Trophoblast cell (in vitro differentiated cells and primary cell): Measurements from ENCODE around the gene ADI1.

Experiments
- DNase-seq, 2 donors: peaks; one replicate each; pipeline ENCODE4 v3.0.0-alpha.2; 2016
- H2AFZ ChIP-seq: 2 replicates; pipeline ENCODE4 v1.6.1; 2013; ENCODE audit warnings: low read length, moderate library complexity, mild to moderate bottlenecking; ENCODE audit not compliant: insufficient read depth, poor library complexity
- H2AK5ac ChIP-seq: 2 replicates; pipeline ENCODE4 v1.6.1; 2013; ENCODE audit warnings: mild to moderate bottlenecking, low read length
- H2BK120ac ChIP-seq: 2 replicates; pipeline ENCODE4 v1.6.1; 2013; ENCODE audit warnings: low read length, mild to moderate bottlenecking, moderate library complexity; ENCODE audit not compliant: insufficient read depth, poor library complexity
- H2BK12ac ChIP-seq: 2 replicates; pipeline ENCODE4 v1.6.1; 2013; ENCODE audit warnings: mild to moderate bottlenecking, low read length, moderate library complexity
- H2BK5ac ChIP-seq: 2 replicates; pipeline ENCODE4 v1.6.1; 2013; ENCODE audit warnings: low read length, low read depth, moderate library complexity, mild to moderate bottlenecking; ENCODE audit not compliant: poor library complexity
- H3K14ac ChIP-seq: 2 replicates; pipeline ENCODE4 v1.6.1; 2013; ENCODE audit warnings: mild to moderate bottlenecking, low read length
- H3K18ac ChIP-seq: 2 replicates; pipeline ENCODE4 v1.6.1; 2013; ENCODE audit warnings: mild to moderate bottlenecking, low read length
- H3K23ac ChIP-seq: 2 replicates; pipeline ENCODE4 v1.6.1; 2013; ENCODE audit warnings: low read length
- H3K27ac ChIP-seq: 2 replicates; pipeline ENCODE4 v1.5.1; 2013; ENCODE audit warnings: low read depth, mild to moderate bottlenecking, inconsistent platforms, low read length, moderate library complexity
- H3K27me3 ChIP-seq: 2 replicates; pipeline ENCODE4 v1.6.1; 2013; ENCODE audit warnings: inconsistent platforms, mild to moderate bottlenecking, low read length, moderate library complexity; ENCODE audit not compliant: insufficient read depth
- H3K36me3 ChIP-seq, 2 experiments: 1 replicate in 1 of 2; 2 replicates in 1 of 2; pipeline ENCODE4 v1.6.1; 2013; ENCODE audit warnings: low read length in 2 of 2, mild to moderate bottlenecking in 2 of 2, moderate library complexity in 1 of 2; ENCODE audit not compliant: insufficient read depth in 2 of 2, control insufficient read depth in 1 of 2
- H3K4ac ChIP-seq: 2 replicates; pipeline ENCODE4 v1.6.1; 2013; ENCODE audit warnings: low read depth, mild to moderate bottlenecking, low read length, moderate library complexity
- H3K4me1 ChIP-seq, 2 experiments: 1 replicate in 1 of 2; 2 replicates in 1 of 2; pipeline ENCODE4 v1.6.1; 2013; ENCODE audit warnings: low read length in 2 of 2, mild to moderate bottlenecking in 2 of 2, moderate library complexity in 1 of 2; ENCODE audit not compliant: insufficient read depth in 2 of 2, control insufficient read depth in 1 of 2
- H3K4me2 ChIP-seq: 2 replicates; pipeline ENCODE4 v1.6.1; 2013; ENCODE audit warnings: inconsistent platforms, mild to moderate bottlenecking, low read length, moderate library complexity
- H3K4me3 ChIP-seq: 2 replicates; pipeline ENCODE4 v1.5.1; 2013; ENCODE audit warnings: mild to moderate bottlenecking, low read depth, low read length, inconsistent platforms
- H3K79me1 ChIP-seq: one replicate; pipeline ENCODE4 v1.6.1; 2013; ENCODE audit warnings: low read length
- H3K79me2 ChIP-seq: 2 replicates; pipeline ENCODE4 v1.6.1; 2013; ENCODE audit warnings: low read length, mild to moderate bottlenecking; ENCODE audit not compliant: control insufficient read depth, insufficient read depth, poor library complexity
- H3K9ac ChIP-seq: 2 replicates; pipeline ENCODE4 v1.6.1; 2013; ENCODE audit warnings: mild to moderate bottlenecking, low read length
- H3K9me3 ChIP-seq: 2 replicates; pipeline ENCODE4 v1.6.1; 2013; ENCODE audit warnings: low read depth, mild to moderate bottlenecking, control low read depth, inconsistent platforms, low read length; ENCODE audit not compliant: insufficient read depth
- H4K12ac ChIP-seq: 2 replicates; pipeline ENCODE4 v1.6.1; 2013; ENCODE audit warnings: low read depth, mild to moderate bottlenecking, low read length, moderate library complexity
- H4K8ac ChIP-seq: 2 replicates; pipeline ENCODE4 v1.6.1; 2013; ENCODE audit warnings: low read depth, mild to moderate bottlenecking, low read length, moderate library complexity
- H4K91ac ChIP-seq: one replicate; pipeline ENCODE4 v1.6.1; 2013; ENCODE audit warnings: low read depth, mild to moderate bottlenecking, low read length, moderate library complexity
- WGBS: extraction: QIAGEN DNeasy Blood & Tissue Kit; methylation state at CpG from one replicate; pipeline ENCODE4 v1.1.7; 2013; ENCODE audit warnings: missing lambda C conversion rate; ENCODE audit not compliant: insufficient read length, insufficient coverage; ENCODE audit errors: extremely low coverage; 5-methylcytosine and 5-hydroxymethylcytosine counted together

The ADI1 gene

DNA sequence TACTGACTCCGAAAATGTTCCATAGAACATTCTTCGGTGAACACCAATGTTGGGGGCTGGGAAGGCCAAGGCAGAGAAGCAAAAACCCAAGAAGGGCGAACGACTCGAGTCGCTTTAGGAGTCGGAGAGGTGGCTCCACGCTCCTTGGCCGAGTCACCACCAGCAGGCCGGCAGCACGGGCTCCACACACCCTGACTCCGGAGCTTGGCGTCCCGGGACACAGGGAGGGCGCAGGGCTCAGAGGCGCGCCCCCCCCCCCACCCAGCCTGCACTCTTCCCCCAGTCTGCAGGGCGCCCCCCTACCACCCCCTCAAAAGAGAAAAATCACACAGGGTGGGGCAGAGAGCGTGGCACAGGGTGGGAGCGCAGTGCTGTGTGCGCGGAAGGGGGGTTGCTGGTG is 7.5 kb upstream of the ADI1 start:
- Histone ChIP-seq H3K27me3 (no peaks in the 10 kb centered on the region), H3K79me1 (no peaks in the 10 kb centered on the region), H4K8ac (no peak overlapping the region), H3K4ac (no peak overlapping the region), H3K36me3 (no peaks in the 10 kb centered on the region), H2BK12ac (no peak overlapping the region), H3K23ac (peak overlapping the region; percentile 52), H3K18ac (no peak overlapping the region), H3K79me2 (no peaks in the 10 kb centered on the region), H2BK5ac (no peak overlapping the region), H2AFZ (no peak overlapping the region), H3K9ac (no peak overlapping the region), H2AK5ac (no peak overlapping the region), H3K4me2 (no peak overlapping the region), H3K27ac (no peak overlapping the region), H3K4me1 (peaks cover 0 to 2% of the 10 kb centered on the region in 2 experiments), H3K9me3 (peaks cover 6% of the 10 kb centered on the region), H2BK120ac (no peak overlapping the region), H3K14ac (no peak overlapping the region), H4K91ac (no peak overlapping the region), H3K4me3 (peak overlapping the region; percentile 28), H4K12ac (no peak overlapping the region)
- WGBS: no CpG with 5 or more reads among the region's 22 CpGs
- no peak for DNase-seq

DNA sequence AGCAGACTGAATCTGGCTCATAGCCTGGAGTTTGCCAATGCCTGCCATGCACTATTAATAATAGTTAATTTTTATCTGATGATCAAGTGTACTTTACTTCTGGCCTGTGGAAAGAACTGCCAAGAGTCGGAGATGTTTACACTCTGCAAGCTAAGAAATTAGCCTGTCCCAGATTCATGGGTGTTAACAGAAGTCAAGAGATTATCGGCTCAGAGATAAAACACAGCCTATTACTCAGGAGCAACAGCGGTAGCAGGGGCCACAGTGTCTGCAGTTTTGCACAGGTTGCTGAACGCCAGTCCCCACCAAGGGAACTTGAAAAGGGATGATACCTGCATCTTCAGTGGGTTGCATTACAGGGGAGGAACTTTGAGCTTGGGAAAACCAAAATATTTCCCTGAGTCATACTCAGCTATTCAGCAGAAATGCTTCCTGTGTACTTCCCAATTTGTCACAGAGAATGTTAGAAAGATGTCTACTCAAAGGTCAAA is 4.3 kb upstream of the ADI1 start:
- Histone ChIP-seq H3K79me2 (peaks cover 6% of the 10 kb centered on the region), H3K36me3 (no peaks in the 10 kb centered on the region), H3K27ac (no peak overlapping the region), H3K4ac (no peak overlapping the region), H2BK5ac (no peak overlapping the region), H3K9ac (no peak overlapping the region), H3K4me3 (no peak overlapping the region), H4K8ac (no peak overlapping the region), H2AK5ac (no peak overlapping the region), H2BK120ac (no peak overlapping the region), H4K12ac (no peak overlapping the region), H3K18ac (no peak overlapping the region), H3K79me1 (peaks cover 7% of the 10 kb centered on the region), H4K91ac (no peak overlapping the region), H3K4me1 (peaks cover 0 to 2% of the 10 kb centered on the region in 2 experiments), H3K23ac (no peak overlapping the region), H2AFZ (no peak overlapping the region), H3K14ac (no peak overlapping the region), H3K9me3 (peaks cover 6% of the 10 kb centered on the region), H2BK12ac (no peak overlapping the region), H3K4me2 (no peak overlapping the region), H3K27me3 (no peaks in the 10 kb centered on the region)
- no CpG with 5 or more reads among the region's 4 CpGs for WGBS
- peak; percentile 42 to 74 for DNase-seq

DNA sequence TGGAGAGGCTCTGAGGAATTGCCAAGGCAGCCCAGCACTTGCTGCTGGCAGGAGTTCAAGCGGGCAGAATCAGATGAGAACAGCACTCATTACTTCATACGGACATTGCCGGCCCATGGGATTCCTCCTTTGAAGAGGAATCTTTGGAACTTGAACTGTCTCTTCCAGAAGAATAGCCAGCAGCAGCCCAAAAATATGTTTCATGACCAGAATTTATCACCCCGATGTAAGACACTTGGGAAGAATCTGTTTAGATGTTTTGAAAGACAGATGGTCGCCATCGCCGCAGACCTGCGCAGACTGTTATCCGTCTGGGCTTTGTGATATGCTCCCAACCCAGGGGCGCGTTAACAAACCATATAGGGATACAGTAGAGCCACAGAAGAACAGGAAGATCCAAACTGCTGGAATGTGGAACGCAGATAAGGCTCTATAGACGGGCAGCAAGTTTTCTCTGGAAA is 3.7 kb upstream of the ADI1 start:
- Histone ChIP-seq H3K79me1 (peaks cover 11% of the 10 kb centered on the region), H4K91ac (no peak overlapping the region), H4K12ac (no peak overlapping the region), H3K4me2 (no peak overlapping the region), H3K9ac (no peak overlapping the region), H2AFZ (no peak overlapping the region), H3K4ac (no peak overlapping the region), H2BK5ac (no peak overlapping the region), H3K27ac (no peak overlapping the region), H3K23ac (no peak overlapping the region), H2BK12ac (no peak overlapping the region), H3K14ac (no peak overlapping the region), H3K18ac (no peak overlapping the region), H3K27me3 (no peaks in the 10 kb centered on the region), H2AK5ac (no peak overlapping the region), H3K36me3 (no peaks in the 10 kb centered on the region), H3K9me3 (peaks cover 4% of the 10 kb centered on the region), H3K4me3 (no peak overlapping the region), H3K4me1 (peaks cover 0 to 2% of the 10 kb centered on the region in 2 experiments), H3K79me2 (peaks cover 10% of the 10 kb centered on the region), H4K8ac (no peak overlapping the region), H2BK120ac (no peak overlapping the region)
- DNase-seq: peak; percentile 43 to 60
- no CpG with 5 or more reads among the region's 13 CpGs for WGBS

DNA sequence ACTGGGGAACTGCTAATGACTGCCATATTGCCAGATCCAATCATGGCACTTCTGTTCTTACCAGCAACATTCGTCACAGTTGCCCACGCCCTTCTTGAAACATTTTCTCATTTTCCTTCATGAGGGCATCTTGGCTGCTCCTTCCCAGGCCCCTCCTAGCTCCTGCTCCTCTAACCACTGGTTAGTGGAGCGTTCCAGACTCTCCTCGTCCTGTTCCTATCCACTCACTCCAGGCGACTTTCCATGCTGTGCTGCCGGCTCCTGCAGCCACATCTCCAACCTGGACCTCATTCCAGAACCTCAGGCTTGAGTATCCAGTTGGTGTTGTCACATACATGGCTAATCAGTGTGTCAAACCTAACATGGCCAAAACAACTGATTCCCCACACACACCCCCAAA is 1.3 kb upstream of the ADI1 start:
- no peak overlapping the region for H2BK5ac ChIP-seq
- H3K9ac ChIP-seq: no peak overlapping the region
- DNase-seq: no peak
- H3K4me2 ChIP-seq: no peak overlapping the region
- no peak overlapping the region for H2AK5ac ChIP-seq
- H3K79me2 ChIP-seq: peaks cover 10% of the 10 kb centered on the region
- no peak overlapping the region for H3K4ac ChIP-seq
- H3K27me3 ChIP-seq: no peaks in the 10 kb centered on the region
- H3K4me3 ChIP-seq: no peak overlapping the region
- H4K12ac ChIP-seq: no peak overlapping the region
- H2BK120ac ChIP-seq: no peak overlapping the region
- no peak overlapping the region for H4K8ac ChIP-seq
- H2BK12ac ChIP-seq: no peak overlapping the region
- WGBS: no CpG with 5 or more reads among the region's 6 CpGs
- peak overlapping the region; percentile 33 for H2AFZ ChIP-seq
- peaks cover 0 to 2% of the 10 kb centered on the region in 2 experiments for H3K4me1 ChIP-seq
- no peak overlapping the region for H3K27ac ChIP-seq
- no peaks in the 10 kb centered on the region for H3K9me3 ChIP-seq
- H3K36me3 ChIP-seq: peaks cover 2% of the 10 kb centered on the region in 2 experiments
- no peak overlapping the region for H3K23ac ChIP-seq
- H4K91ac ChIP-seq: no peak overlapping the region
- no peak overlapping the region for H3K18ac ChIP-seq
- H3K79me1 ChIP-seq: peaks cover 11% of the 10 kb centered on the region
- no peak overlapping the region for H3K14ac ChIP-seq
